Ishikawa (cell line): ENCODE results near the gene SYCP1.

Experiments
- CEBPB ChIP-seq: IDR thresholded peaks from 2 replicates; pipeline ENCODE4 v1.6.1; 2012
- CREB1 ChIP-seq: IDR thresholded peaks from 2 replicates; pipeline ENCODE4 v1.6.1; 2012; ENCODE audit warnings: low read depth
- EGR1 ChIP-seq: IDR thresholded peaks from 2 replicates; pipeline ENCODE4 v1.6.1; 2012
- EP300 ChIP-seq: IDR thresholded peaks from 2 replicates; pipeline ENCODE4 v1.6.1; 2012; ENCODE audit warnings: borderline replicate concordance
- FOXM1 ChIP-seq: IDR thresholded peaks from 2 replicates; pipeline ENCODE4 v1.6.1; 2012; ENCODE audit warnings: low read depth, borderline replicate concordance
- NFIC ChIP-seq: IDR thresholded peaks from 2 replicates; pipeline ENCODE4 v1.6.1; 2012
- RAD21 ChIP-seq: IDR thresholded peaks from 2 replicates; pipeline ENCODE4 v1.6.1; 2012; ENCODE audit warnings: low read depth
- TAF1 ChIP-seq: IDR thresholded peaks from 2 replicates; pipeline ENCODE4 v1.6.1; 2012; ENCODE audit warnings: low read depth, mild to moderate bottlenecking
- TCF12 ChIP-seq: IDR thresholded peaks from 2 replicates; pipeline ENCODE4 v1.6.1; 2012; ENCODE audit warnings: low read depth
- TEAD4 ChIP-seq: IDR thresholded peaks from 2 replicates; pipeline ENCODE4 v1.6.1; 2012
- YY1 ChIP-seq: IDR thresholded peaks from 2 replicates; pipeline ENCODE4 v1.6.1; 2012; ENCODE audit warnings: low read depth
- ZBTB7A ChIP-seq: IDR thresholded peaks from 2 replicates; pipeline ENCODE4 v1.6.1; 2012; ENCODE audit warnings: low read depth
- TF ChIP-seq, protein P1 (sequence below): IDR thresholded peaks from 2 replicates; pipeline ENCODE4 v1.6.1; 2012
- TF ChIP-seq, protein P2 (sequence below): IDR thresholded peaks from 2 replicates; pipeline ENCODE4 v1.6.1; 2012; ENCODE audit warnings: low read depth, mild to moderate bottlenecking
- TF ChIP-seq, protein P3 (sequence below): IDR thresholded peaks from 2 replicates; pipeline ENCODE4 v1.6.1; 2012

The SYCP1 gene

DNA sequence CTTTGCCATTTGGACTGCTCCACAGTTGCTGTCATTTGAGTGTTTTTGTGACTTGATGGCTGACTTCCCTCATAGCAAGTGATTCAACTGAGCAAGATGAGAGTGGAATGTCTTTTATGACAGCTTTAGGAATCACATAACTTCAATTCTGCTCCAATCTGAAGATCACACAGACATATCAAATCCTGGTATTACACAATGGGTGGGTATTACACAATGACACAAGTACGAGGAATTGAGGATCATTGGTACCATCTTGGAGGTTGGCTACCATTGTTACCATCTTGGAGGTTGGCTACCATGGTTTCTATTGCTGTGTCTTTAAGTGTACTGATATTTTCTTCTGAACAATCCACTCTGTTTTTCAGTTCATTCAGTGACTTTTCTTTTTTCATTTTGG is 166.5 kb downstream of the SYCP1 start:
- TF ChIP-seq, protein P1, sequence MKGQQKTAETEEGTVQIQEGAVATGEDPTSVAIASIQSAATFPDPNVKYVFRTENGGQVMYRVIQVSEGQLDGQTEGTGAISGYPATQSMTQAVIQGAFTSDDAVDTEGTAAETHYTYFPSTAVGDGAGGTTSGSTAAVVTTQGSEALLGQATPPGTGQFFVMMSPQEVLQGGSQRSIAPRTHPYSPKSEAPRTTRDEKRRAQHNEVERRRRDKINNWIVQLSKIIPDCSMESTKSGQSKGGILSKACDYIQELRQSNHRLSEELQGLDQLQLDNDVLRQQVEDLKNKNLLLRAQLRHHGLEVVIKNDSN, result no peak
- TF ChIP-seq NFIC (no peak), CEBPB (no peak)

DNA sequence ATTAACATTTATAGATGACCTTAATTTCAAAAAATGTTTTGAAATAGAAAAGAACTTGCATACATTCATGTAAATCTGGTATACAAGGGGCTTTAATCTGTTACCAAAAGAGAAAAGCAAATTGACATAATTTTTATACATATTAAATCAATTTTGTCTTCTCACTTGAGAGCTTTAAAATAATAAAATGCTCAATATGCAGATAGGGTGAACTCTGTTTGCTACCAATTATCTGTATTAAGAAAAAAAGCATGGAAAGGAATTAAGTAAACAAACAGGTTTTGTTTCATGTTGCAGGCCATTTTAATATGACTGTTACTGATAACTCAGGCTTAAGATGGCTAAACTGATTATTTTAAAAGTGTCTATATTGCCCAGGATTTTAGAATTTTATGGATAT is 168.9 kb downstream of the SYCP1 start:
- TF ChIP-seq TEAD4 (no peak), RAD21 (no peak), YY1 (no peak), TAF1 (no peak), EGR1 (no peak), ZBTB7A (no peak), CREB1 (no peak), FOXM1 (no peak), CEBPB (no peak), TCF12 (no peak), EP300 (no peak), NFIC (no peak)
- TF ChIP-seq, protein P1, result no peak
- TF ChIP-seq, protein P2, sequence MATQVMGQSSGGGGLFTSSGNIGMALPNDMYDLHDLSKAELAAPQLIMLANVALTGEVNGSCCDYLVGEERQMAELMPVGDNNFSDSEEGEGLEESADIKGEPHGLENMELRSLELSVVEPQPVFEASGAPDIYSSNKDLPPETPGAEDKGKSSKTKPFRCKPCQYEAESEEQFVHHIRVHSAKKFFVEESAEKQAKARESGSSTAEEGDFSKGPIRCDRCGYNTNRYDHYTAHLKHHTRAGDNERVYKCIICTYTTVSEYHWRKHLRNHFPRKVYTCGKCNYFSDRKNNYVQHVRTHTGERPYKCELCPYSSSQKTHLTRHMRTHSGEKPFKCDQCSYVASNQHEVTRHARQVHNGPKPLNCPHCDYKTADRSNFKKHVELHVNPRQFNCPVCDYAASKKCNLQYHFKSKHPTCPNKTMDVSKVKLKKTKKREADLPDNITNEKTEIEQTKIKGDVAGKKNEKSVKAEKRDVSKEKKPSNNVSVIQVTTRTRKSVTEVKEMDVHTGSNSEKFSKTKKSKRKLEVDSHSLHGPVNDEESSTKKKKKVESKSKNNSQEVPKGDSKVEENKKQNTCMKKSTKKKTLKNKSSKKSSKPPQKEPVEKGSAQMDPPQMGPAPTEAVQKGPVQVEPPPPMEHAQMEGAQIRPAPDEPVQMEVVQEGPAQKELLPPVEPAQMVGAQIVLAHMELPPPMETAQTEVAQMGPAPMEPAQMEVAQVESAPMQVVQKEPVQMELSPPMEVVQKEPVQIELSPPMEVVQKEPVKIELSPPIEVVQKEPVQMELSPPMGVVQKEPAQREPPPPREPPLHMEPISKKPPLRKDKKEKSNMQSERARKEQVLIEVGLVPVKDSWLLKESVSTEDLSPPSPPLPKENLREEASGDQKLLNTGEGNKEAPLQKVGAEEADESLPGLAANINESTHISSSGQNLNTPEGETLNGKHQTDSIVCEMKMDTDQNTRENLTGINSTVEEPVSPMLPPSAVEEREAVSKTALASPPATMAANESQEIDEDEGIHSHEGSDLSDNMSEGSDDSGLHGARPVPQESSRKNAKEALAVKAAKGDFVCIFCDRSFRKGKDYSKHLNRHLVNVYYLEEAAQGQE, result no peak
- TF ChIP-seq, protein P3, sequence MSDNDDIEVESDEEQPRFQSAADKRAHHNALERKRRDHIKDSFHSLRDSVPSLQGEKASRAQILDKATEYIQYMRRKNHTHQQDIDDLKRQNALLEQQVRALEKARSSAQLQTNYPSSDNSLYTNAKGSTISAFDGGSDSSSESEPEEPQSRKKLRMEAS, result no peak

DNA sequence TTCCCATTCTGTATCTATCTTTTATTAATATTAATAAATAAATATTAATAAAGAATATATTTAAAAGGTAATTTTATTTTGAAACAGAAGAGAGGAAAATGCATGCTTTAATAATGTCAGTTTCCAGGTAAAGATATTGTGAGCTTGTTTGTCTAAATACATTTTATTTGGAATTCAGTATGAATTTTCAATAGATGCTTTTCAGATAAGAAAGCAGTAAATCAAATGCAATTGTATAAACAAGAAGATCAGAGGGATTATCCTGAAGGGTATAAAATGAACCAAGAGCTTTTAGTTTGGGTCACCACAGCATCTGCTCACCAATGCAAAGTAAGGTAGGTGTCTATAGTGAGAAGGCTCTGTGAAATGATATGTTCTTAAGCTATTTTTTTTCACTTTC is 174.9 kb downstream of the SYCP1 start, which contains the start of gene TSHB:
TSHB (plus strand) TSS at position 301 of the 400 bp plus-strand sequence. CDS start 3,537 bp downstream, outside the sequence.
- TF ChIP-seq TAF1, result no peak
- no peak for TF ChIP-seq ZBTB7A
- TF ChIP-seq, protein P1, result no peak
- TF ChIP-seq, protein P3, result no peak
- no peak for TF ChIP-seq EGR1
- TF ChIP-seq CREB1, result no peak
- TF ChIP-seq, protein P2, result no peak
- TF ChIP-seq TEAD4, result no peak
- TF ChIP-seq TCF12, result no peak
- no peak for TF ChIP-seq FOXM1
- no peak for TF ChIP-seq YY1
- TF ChIP-seq RAD21, result no peak
- TF ChIP-seq CEBPB, result no peak
- TF ChIP-seq EP300, result no peak
- no peak for TF ChIP-seq NFIC

DNA sequence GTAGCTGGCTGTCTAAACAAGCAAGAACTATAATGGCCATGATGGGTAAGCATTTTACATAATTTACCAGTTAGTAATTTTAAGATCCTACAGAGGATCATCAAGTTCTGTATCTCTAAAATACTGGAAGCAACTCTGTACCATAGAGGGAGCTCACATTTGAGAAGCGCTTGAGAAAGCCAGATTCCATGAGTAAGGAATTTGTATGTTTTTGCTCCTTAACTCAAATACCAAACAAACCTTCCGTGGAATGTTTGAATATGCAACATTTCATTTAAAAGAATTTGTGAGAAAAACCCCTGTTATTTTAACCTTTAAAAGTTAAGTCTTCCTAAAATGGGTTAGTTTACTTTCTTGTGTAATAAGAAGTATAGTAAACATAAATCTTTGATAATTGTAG is 176.9 kb downstream of the SYCP1 start:
- no peak for TF ChIP-seq RAD21
- no peak for TF ChIP-seq CREB1
- TF ChIP-seq YY1, result no peak
- TF ChIP-seq, protein P2, result no peak
- TF ChIP-seq, protein P3, result no peak
- no peak for TF ChIP-seq TAF1
- no peak for TF ChIP-seq EGR1
- no peak for TF ChIP-seq CEBPB
- no peak for TF ChIP-seq TEAD4
- TF ChIP-seq, protein P1, result no peak
- no peak for TF ChIP-seq TCF12
- TF ChIP-seq EP300, result no peak
- no peak for TF ChIP-seq ZBTB7A
- TF ChIP-seq NFIC, result no peak
- TF ChIP-seq FOXM1, result no peak
